HG03064 (cell line): Measurements from ENCODE around the gene PTK7.

ENCODE experiments used
- ATAC-seq: cut with Tn5 transposase; IDR thresholded peaks from one replicate; pipeline ENCODE4 v1.9.1; 2021; ENCODE audit warnings: low read depth; ENCODE audit not compliant: unreplicated experiment

The PTK7 gene

DNA sequence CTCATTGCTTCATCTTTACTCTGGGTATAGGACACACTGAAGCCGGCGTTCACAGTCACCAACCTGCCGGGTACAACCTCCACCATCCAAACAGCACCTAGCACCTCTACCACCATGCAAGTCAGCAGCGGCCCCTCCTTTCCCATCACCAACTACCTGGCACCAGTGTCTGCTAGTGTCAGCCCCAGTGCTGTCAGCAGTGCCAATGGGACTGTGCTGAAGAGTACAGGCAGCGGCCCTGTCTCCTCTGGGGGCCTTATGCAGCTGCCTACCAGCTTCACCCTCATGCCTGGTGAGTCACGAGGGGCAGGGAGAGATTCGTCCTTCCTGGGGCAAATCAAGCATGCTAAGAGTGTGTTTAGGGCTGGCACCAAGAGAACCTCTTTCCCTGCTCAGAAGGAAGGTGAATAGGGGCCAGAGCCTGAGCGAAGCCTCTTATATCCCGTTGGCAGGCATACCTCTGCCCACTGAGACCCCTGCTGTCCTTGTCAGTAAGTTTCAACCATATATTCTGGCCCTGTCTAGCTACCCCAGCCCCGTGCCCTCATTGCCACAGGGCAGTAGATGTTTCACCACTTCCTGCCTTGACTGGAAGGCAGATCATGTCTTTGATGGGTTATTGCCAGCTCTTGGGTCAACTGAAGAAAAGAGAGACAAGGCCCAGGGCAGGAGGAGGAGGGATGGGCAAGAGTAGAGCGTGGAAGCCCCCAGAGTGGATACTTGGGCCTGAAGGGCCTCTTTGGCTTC is 99.7 kb downstream of the PTK7 start:
- no peak for ATAC-seq

DNA sequence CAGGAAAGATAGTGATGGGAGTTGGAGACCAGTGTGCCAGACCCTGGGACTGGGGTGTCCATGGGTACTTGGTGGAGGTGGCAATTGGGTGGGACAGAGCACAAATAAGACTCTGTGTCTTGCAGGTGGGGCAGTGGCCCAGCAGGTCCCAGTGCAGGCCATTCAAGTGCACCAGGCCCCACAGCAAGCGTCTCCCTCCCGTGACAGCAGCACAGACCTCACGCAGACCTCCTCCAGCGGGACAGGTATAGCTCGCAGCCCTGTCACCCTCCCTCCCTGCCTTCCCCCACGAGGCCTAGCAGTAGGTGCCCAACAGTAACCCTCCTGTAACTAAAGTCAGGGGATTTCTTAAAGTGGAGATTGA is 100.3 kb downstream of the PTK7 start:
- ATAC-seq: no peak

DNA sequence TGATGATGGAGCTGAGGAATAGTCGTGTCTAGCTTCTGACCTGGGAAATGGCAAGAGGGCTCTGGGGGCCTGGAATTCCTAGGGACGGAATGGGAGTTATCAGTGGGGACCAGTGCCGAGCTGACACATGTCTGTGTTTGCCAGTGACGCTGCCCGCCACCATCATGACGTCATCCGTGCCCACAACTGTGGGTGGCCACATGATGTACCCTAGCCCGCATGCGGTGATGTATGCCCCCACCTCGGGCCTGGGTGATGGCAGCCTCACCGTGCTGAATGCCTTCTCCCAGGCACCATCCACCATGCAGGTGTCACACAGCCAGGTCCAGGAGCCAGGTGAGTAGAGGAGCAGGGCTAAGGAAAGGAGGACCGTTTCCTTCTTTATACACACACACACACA is 102.0 kb downstream of the PTK7 start:
- ATAC-seq: no peak

DNA sequence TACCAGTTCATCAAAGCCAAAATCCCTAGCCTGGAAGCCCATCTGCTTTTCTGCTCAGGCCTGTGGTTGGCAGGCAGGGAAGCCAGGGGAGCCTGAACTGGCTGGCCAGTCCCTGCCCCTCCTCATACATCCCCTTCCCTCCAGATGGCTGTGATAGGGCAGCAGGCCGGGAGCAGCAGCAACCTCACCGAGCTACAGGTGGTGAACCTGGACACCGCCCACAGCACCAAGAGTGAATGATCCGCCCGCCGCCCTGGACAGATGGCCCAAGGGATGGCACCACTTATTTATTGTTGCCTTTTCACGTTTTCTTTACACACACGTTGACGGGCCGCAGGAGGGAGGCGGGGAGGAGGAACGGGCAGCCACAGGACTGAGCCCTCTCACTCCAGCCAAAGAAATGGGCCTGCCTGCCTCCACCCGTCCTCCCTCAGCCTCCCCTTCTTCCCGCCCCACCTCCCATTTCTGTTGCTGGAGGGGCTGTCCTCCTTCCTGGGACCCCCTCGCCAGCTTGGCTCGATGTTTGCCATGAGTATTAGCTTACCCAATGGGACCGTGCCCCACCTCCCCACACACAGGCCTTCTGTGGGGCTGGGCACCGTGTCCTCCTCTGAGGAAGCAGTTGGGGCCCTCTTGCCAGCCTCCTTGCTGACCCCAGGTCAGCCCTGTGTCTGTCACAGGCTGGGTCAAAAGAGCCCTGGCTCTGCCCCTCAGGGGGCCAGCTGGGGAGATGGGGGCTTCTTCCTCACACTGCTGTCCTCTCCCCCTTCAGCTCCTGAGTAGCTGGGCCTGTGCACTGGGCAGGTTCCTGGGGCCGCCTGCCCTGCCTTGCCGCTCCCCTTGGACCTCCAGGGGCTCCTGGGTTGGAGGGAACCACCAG is 103.1 kb downstream of the PTK7 start:
- ATAC-seq: no peak

DNA sequence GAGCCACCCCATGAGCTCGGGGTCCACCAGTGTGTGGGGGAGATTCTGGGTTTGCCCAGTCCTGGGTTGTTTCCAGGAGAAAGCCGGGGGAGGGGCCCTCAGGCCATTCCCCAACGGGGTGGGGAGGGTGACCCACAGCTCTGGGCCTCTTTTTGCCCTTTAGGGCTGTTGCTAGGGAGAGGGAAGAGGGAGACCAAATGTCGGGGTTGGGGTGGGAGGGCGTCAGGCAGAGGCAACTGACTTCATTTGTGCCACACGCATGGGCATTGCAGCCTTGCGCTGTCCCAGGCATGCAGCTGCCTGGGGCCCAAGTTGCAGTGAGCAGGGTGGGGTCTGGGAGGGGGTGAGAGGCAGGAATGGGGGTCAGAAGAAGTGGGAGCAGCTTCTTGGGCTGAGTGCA is 103.9 kb downstream of the PTK7 start:
- no peak for ATAC-seq

DNA sequence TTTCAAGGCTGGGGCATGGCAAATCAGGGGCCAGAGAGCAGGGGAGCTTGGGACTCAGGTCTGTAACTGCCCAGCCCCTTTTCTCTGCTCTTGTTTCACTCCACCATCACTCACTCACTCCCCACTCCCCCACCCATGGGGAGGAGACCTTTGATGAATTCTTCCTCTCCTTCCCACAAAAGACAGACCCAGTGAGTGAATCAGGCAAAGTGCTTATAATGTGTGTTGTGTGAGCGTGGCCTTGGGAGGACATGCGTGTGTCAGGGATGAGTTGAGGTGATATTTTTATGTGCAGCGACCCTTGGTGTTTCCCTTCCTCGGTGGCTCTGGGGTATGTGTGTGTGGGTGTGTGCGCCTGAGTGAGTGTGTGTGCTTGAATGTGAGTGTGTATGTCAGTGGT is 104.9 kb downstream of the PTK7 start:
- ATAC-seq: no peak

DNA sequence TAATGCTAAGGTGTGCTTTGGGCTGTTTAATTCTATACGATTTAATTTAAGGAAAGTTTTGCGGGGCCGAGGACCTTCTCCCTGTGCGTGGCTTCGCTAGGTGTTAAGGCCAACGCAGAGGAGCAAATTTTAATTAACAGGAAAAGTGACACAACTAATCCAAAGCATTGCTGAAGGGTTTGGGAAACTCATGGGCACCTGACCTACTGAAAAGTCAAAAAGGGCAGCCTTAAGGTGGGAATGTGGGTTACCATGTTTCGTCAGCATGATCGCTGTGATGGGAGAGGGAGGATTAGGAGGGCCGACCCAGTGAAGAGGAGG is 105.5 kb downstream of the PTK7 start:
- ATAC-seq: peak; percentile 4

DNA sequence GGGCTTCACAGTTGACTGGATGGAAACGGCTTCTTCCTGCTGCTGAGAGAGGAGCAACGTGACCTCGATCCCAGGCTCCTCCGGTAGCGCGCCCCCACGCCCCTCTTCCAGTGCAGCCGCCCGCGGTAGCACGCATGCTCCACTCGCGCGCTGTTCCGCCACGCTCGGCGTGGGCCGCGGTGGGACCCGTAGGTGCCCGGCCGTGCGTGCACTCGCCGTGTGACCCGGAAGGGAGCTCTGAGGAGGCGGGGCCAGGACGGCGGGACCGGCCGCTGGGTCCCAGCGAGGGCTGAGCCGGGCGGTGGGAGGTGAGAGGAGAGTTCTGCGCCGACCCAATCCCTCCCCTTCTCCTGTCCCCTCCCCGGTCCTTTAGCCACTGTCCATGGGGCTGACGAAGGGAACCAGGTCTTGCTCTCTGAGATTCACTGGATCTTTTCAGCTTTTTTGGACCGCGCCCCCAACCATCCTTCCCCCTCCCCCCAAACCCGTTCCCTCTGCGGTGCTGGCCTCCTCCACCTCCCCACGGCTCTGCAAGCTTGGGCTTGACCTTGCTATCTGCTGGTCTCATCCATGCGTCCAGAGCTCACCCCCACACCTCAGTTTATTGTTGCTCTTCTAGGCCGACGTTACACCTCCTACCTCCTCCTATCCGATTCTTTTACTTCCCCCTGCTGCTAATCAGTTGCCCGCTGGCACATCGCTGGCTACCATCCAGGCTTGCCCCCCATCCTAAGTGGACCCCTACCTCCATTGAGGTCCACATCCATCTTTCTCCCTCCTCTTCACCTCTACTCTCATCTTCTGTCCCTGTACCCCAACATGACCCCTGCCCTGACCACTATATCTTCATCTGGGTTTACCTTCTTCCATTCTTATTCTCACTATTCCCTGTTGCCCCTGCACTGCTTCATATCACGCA is 106.1 kb downstream of the PTK7 start, which contains the start of gene CUL9:
Gene CUL9, plus strand, starts transcription at position 255 of the 919 bp plus-strand sequence. CDS start 2,115 bp downstream, outside the sequence.
- peak; percentile 83 for ATAC-seq

DNA sequence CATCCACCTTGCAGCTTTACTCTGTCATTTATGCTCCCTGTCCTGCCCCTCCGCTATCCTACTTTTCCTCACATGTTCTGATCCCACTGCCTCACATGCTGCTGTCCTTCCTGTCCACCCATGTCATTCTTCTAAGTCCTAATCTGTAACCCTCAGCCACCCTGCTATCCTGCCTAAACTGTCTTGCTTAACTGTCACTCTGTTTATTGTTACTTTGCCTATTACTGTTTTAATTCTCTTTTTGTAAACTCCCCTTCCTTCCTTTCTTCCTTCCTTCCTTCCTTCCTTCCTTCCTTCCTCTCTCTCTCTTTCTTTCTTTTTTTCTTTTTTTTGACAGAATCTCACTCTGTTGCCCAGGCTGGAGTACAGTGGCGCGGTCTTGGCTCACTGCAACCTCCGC is 107.3 kb downstream of the PTK7 start:
- ATAC-seq: no peak

DNA sequence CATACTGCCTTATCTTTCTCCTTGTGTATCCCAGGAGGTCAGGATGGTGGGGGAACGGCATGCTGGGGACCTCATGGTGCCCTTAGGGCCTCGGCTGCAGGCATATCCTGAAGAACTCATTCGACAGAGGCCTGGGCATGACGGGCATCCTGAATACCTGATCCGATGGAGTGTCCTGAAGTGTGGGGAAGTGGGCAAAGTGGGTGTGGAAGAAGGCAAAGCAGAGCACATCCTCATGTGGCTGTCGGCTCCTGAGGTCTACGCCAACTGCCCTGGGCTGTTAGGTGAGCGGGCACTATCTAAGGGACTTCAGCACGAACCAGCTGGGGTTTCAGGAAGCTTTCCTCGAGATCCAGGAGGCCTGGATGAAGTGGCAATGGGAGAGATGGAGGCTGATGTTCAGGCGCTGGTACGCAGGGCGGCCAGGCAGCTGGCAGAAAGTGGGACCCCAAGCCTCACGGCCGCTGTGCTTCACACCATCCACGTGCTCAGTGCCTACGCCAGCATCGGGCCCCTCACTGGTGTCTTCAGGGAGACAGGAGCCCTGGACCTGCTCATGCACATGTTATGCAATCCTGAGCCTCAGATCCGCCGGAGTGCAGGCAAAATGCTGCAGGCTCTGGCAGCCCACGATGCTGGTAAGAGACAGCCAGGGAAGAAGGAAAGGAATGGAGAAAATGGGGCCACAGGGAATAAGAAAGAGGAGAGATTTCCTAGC is 108.3 kb downstream of the PTK7 start:
- ATAC-seq: no peak

DNA sequence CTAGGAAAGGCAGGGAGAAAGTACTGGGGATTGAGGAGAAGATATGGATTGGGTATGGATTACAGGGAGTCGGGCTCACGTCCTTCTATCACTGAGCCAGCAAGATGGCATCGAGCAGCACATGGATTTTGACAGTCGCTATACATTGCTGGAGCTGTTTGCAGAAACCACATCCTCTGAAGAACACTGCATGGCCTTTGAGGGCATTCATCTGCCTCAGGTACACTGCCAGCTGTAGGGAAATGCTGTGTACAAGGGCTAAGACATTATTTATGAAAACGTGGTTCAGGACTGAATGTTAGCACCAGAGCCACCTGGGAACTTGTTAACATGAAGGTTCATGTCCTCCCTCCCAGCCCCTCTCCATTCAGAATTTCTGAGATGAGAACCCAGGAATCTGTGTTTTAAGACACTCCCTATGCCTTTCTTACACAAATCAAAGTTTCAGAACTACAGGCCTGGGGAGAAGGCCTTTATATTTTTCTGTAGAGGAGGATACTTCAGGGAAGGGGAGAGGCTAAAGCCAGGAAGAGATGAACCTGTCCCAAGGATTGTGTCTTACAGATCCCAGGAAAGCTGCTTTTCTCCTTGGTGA is 109.4 kb downstream of the PTK7 start:
- ATAC-seq: no peak

DNA sequence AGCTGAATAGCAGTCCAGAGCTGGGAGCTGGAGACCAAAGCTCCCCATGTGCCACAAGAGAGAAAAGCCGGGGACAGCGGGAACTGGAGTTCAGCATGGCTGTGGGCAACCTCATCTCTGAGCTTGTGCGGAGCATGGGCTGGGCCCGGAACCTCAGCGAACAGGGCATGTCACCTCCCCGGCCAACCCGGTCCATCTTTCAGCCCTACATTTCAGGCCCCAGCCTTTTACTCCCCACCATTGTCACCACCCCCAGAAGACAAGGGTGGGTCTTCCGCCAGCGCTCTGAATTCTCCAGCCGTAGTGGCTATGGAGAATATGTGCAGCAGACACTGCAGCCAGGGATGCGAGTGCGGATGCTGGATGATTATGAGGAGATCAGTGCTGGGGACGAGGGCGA is 109.9 kb downstream of the PTK7 start:
- ATAC-seq: no peak

DNA sequence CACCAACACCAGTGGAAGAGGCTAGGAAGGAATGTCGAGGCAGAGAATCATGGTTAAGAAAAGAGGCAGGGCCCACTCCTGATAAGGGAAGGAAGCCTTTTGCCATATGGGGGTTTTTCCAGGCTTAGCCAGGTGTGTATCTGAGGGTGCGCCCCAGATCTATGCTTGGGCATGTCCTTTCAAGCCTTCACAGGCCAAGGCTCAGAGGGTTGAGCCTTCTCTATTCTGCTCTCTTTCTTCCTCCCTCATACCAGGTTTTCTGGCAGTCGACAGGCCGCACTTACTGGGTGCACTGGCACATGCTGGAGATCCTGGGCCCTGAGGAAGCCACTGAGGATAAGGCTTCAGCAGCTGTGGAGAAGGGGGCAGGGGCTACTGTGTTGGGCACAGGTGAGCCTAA is 110.6 kb downstream of the PTK7 start:
- ATAC-seq: no peak

DNA sequence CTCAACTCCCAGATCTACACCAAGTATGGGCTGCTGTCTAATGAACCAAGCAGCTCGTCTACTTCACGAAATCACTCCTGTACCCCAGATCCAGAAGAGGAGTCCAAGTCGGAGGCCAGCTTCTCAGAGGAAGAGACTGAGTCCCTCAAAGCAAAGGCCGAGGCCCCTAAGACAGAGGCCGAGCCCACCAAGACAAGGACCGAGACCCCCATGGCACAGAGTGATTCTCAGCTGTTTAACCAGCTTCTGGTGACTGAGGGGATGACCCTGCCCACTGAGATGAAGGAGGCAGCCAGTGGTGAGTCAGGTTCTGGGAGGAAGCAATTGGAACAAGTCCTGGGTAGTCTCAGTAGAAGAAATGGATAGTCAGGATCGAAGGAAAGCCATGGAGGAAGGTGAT is 111.7 kb downstream of the PTK7 start:
- ATAC-seq: no peak

DNA sequence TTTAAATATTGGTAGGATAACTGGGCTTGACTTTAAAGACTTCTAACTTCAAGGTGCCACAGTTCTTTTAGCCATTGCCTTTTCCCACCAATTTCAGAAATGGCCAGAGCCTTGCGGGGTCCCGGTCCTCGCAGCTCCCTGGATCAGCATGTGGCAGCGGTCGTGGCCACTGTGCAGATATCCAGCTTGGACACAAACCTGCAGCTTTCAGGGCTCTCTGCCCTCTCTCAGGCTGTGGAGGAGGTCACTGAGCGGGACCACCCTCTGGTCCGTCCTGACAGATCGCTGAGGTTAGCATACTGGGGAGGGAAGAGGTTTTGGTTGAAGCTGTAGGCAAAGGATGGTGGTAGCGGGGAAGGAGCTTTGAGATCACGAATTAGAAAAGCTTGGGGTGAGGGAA is 112.3 kb downstream of the PTK7 start:
- no peak for ATAC-seq

DNA sequence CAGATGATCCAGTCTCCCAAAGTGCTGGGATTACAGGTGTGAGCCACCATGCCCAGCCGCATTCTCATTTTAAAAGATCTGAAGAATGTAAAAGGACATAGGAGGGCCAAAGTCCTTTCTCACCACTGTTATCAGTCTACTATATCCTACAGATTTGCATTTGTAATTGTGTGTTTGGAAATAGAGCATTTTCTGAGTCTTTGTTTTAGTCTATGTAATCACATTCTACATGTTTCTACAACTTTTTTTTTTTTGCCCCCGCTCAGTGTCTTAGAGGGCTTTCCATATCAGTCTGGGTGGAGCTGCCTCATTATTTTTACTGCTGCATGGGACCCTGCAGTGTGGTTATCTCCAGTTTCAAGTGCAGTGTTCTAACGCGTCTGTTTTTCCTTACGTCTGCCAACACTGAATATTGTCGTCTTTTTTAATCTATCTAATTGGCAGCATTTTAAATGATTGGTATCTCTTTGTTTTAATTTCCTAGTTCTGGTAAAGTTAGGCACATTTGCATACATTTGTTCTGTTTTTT is 113.7 kb downstream of the PTK7 start:
- ATAC-seq: no peak

DNA sequence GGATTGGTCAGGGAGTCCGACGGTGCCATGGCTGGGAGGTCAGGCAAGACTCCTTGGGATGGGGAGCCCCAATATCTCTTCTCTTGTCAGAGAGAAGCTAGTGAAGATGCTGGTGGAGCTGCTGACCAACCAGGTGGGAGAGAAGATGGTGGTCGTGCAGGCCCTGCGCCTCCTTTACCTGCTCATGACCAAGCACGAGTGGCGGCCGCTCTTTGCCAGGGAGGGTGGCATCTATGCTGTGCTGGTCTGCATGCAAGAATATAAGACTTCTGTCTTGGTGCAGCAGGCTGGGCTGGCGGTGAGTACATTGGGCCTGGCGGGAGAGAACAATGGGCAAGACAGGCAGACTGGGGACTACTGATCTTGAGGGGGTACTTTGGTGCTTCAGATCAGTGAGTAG is 116.8 kb downstream of the PTK7 start:
- no peak for ATAC-seq

DNA sequence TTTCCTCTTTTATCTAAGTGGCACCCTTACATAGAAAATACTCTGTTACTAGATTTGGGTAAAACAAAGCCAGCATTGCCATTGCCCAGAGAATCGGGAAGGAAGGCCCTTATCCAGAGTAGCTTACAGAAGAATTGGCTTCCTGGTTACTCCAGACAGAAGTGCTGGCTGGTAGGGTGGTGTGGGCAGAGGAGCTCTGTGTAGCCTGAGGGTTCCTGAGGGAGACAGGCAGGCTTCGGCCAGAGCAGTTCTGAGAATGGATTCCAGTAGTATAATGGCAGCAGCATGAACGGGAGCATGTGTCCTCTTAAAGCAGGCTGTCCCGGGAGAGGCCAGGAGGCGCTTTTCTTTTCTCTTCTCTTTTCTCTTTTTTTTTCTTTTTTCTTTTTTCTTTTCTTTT is 117.8 kb downstream of the PTK7 start:
- no peak for ATAC-seq

DNA sequence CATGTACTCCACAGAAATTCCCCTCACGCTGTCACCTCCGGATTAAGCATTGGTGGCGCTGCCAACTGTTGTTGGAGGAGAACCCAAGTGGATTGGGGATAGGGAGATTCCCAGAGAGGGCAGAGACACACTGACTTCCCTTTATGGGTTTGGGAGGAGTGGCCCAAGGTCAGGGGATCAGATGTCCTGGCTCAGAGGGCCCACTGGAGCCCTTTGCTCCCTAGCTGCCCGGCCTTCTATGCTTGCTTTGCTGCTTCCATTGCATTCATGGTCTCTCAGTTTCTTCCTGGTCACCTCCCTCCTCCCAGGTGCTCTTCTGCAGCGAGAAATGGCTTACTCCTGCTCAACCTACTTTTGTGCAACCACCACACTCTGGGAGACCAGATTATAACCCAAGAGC is 120.2 kb downstream of the PTK7 start:
- ATAC-seq: no peak

DNA sequence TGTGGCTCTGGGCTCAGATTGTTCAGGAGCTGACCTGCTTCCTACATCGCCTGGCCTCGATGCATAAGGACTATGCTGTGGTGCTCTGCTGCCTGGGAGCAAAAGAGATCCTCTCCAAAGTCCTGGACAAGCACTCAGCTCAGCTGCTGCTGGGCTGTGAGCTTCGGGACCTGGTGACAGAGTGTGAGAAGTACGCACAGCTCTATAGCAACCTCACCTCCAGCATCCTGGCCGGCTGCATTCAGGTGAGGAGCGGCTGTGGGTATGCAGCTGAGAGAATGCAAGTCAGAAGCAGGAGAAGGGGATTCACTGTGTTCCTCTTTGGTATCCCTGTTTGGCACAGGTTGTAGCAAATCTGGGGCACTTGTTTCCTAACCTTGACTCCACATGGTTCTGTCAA is 123.8 kb downstream of the PTK7 start:
- ATAC-seq: no peak
